WI38 (cell line): Measurements from ENCODE around the gene GRIK4.

Source experiments
- H3K4me3 ChIP-seq: 2 replicates; pipeline ENCODE4 v1.5.1; 2011; ENCODE audit warnings: low read depth, mild to moderate bottlenecking, control low read depth, low read length
- CTCF ChIP-seq: IDR thresholded peaks from 2 replicates; pipeline ENCODE4 v1.5.1; 2012; ENCODE audit warnings: low read depth, mild to moderate bottlenecking, control low read depth, low read length

GRIK4 gene

DNA sequence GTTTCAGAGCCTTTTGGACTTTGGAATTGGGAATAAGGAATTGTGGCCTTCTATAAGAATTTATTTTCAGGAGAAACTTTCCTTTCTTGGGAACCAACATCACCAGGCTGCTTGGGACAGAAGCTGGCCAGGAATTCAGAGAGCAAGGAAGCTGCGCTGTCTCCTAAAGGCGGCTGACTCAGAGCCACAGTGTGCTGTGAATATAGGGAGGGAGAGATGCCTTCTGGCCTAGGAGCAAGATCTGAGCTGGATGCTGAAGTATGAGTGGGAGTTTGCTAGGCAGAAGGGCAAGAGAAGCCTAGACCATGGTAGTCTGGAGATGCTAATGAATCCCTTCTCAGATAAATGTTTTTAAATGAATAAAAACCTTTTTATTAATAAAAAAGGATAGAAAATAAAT lies 298.7 kb downstream of the GRIK4 start:
- H3K4me3 ChIP-seq: no peak overlapping the region
- TF ChIP-seq CTCF: no peak

GRCh38 chr11:120811199-120811598 lies 299.7 kb downstream of the GRIK4 start:
- no peak for TF ChIP-seq CTCF
- no peak overlapping the region for H3K4me3 ChIP-seq

DNA sequence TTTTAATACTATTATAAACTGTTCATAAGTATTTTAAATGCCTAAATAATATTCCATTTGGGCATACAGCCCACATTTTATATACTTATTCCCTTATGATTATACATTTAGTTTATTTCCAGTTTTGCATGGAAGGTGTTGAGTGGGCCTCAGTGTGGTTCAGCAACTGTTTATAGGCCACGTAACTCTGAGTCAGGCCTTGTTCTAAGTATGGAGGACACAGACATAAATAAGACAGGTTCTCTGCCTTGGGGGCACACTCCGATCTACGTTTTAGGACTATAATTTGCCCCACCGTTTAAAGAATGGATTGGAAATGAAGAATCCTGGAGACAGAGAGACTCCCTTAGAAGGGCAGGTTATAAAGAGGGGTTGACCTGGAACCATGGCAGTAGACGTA lies 300.2 kb downstream of the GRIK4 start:
- H3K4me3 ChIP-seq: no peak overlapping the region
- no peak for TF ChIP-seq CTCF

DNA sequence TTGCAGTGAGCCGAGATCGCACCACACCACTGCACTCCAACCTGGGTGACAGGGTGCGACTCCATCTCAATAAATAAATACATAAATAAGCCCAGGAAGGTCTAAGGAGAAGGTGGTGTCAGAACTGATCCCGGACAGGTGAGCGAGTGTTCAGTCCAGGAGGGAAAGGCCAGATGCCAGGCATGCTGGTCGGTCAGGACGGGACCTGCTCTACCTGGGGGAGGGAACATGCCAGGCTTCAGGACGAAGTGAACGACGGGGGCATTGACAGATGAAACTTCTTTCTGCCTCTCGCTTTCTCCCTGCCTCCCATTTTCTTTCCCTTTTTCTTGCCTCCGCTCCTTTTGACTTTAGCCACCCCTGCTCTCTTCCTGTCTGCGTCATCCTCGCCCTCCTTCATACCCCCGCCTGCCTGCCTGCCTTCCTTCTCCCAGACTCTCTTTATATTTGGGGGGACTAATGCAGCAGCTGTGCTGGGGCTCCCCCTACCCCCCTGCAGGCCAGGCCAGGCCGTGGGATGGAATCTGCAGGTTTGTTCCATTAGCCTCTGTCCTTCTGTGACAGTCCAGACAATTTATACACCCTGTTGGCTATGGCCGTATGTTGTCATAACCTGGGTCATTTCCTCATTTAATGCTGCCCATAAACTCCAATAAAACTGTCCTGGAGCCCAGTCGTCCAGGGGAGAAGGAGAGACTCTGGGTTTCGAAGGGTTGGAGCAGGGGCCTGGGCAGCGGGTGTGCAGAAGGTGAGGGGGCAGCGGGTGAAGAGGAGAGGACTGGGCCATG lies 303.2 kb downstream of the GRIK4 start:
- H3K4me3 ChIP-seq: no peak overlapping the region
- TF ChIP-seq CTCF: no peak

GRCh38 chr11:120815319-120816100 lies 304.0 kb downstream of the GRIK4 start:
- no peak overlapping the region for H3K4me3 ChIP-seq
- TF ChIP-seq CTCF: no peak

DNA sequence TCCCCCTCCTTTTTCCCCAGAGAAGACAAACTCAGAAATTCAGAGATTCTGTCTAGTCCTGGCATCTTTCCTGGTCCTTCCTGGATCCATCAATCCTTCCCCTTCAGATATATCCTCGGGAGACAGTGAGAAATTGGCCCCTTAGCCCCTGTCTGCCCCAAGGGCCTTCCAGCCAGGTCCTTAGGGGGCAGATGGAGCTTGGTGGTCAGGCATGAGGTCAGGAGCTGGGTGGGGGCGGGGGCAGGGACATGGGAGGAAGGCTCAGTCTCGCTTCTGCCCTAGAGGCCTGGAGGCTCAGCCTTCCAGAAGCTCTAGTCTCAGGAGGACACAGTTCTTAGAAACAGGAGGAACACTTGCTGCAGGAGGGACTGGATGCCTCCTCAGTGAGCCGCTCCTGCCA lies 304.6 kb downstream of the GRIK4 start:
- no peak for TF ChIP-seq CTCF
- no peak overlapping the region for H3K4me3 ChIP-seq

DNA sequence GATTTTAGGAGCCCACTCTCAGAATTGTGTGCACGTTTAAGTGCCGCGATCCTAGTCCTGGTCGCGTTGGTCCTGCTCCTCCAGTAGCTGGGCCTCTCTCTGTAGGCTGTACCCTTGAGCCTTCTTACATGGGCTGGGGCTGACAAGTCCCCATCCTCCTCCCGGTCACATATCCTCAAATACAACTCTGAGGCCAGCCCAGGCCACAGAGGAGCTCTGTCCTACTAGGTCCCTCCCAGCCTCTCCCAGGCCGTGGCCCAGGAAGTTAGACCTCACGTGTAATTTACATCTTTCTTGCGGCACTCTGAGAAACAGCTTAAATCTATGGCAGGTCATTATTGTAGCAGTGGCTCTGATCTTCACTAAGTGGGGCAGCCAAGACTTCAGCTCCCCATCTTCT lies 305.2 kb downstream of the GRIK4 start:
- no peak for TF ChIP-seq CTCF
- H3K4me3 ChIP-seq: no peak overlapping the region
